HEK293T (cell line): ENCODE data around the gene HS3ST3A1.

Experiments used
- CTCF ChIA-PET: fragments of 350-600 bp; formaldehyde crosslinking; extraction: SDS; loops from one replicate; lab custom pipeline; 2021; ENCODE audit warnings: antibody characterized with exemption, inconsistent platforms; lab: Yijun Ruan, JAX
- POLR2A ChIA-PET: fragments of 350-600 bp; formaldehyde crosslinking; extraction: SDS; loops from one replicate; lab custom pipeline; 2020; ENCODE audit warnings: antibody characterized with exemption, inconsistent platforms; lab: Yijun Ruan, JAX
- DNase-seq: peaks from one replicate; pipeline ENCODE4 v3.0.0; 2012; ENCODE audit warnings: mixed read lengths; ENCODE audit errors: extremely low spot score
- ARNT ChIP-seq: fragments of 450-650 bp; IDR thresholded peaks from 2 replicates; pipeline ENCODE4 v1.6.1; 2017; ENCODE audit warnings: mild to moderate bottlenecking
- BHLHE40 ChIP-seq: fragments of 450-650 bp; IDR thresholded peaks from 2 replicates; pipeline ENCODE4 v1.6.1; 2016; ENCODE audit warnings: mild to moderate bottlenecking, moderate library complexity, borderline replicate concordance
- CTBP1 ChIP-seq: fragments of 450-650 bp; IDR thresholded peaks from 2 replicates; pipeline ENCODE4 v1.6.1; 2016; ENCODE audit warnings: borderline replicate concordance
- ELF4 ChIP-seq: fragments of 450-650 bp; IDR thresholded peaks from 2 replicates; pipeline ENCODE4 v1.6.1; 2017; ENCODE audit warnings: antibody characterized with exemption
- FOXA1 ChIP-seq: fragments of 450-650 bp; IDR thresholded peaks from 2 replicates; pipeline ENCODE4 v1.6.1; 2016; ENCODE audit warnings: mild to moderate bottlenecking
- FOXK2 ChIP-seq: fragments of 450-650 bp; IDR thresholded peaks from 2 replicates; pipeline ENCODE4 v1.6.1; 2016; ENCODE audit warnings: mild to moderate bottlenecking
- FOXM1 ChIP-seq: fragments of 450-650 bp; IDR thresholded peaks from 2 replicates; pipeline ENCODE4 v1.6.1; 2017; ENCODE audit warnings: mild to moderate bottlenecking, borderline replicate concordance
- HDGF ChIP-seq: fragments of 450-650 bp; IDR thresholded peaks from 2 replicates; pipeline ENCODE4 v1.6.1; 2017; ENCODE audit warnings: antibody characterized with exemption, borderline replicate concordance
- L3MBTL2 ChIP-seq: fragments of 450-650 bp; conservative IDR thresholded peaks from 2 replicates; pipeline ENCODE4 v1.6.1; 2016; ENCODE audit warnings: mild to moderate bottlenecking
- LEF1 ChIP-seq: fragments of 450-650 bp; IDR thresholded peaks from 2 replicates; pipeline ENCODE4 v1.6.1; 2017; ENCODE audit warnings: mild to moderate bottlenecking, borderline replicate concordance
- NFRKB ChIP-seq: fragments of 450-650 bp; IDR thresholded peaks from 2 replicates; pipeline ENCODE4 v1.6.1; 2016; ENCODE audit warnings: mild to moderate bottlenecking, moderate library complexity
- SP1 ChIP-seq: fragments of 450-650 bp; IDR thresholded peaks from 2 replicates; pipeline ENCODE4 v1.6.1; 2017
- SUZ12 ChIP-seq: fragments of 450-650 bp; IDR thresholded peaks from 2 replicates; pipeline ENCODE4 v1.6.1; 2016; ENCODE audit warnings: mild to moderate bottlenecking
- TARDBP ChIP-seq: fragments of 450-650 bp; IDR thresholded peaks from 2 replicates; pipeline ENCODE4 v1.6.1; 2016
- ZNF384 ChIP-seq: fragments of 450-650 bp; IDR thresholded peaks from 2 replicates; pipeline ENCODE4 v1.6.1; 2016
- TF ChIP-seq, protein P1 (sequence below): fragments of 450-650 bp; IDR thresholded peaks from 2 replicates; pipeline ENCODE4 v1.6.1; 2016

HS3ST3A1 gene

DNA sequence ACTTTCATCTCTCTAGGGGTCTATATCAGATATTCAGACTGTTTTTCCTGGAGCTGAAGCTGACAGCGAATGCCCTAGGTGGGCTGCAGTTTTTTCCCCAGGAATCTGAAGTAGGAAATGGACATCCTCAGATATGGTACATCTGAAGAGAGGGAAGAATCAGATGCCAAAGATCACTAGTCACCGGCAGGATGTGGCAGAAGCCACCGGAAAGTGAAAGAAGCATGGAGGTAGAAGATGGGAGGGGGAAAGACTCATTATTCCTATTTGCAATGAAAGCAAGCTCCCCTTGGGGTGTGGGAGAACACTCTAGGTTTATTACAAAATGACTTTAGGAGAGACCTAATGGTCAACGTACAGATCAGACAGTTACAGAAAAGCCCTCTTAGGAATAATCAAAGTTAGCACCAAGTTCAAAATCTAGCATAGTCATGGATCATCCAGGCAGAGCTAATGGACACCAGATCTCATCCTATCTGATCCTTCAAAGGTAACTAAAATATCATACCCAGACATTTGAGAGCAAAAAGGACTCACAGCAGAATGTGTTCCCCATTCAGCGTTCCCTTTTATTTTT, 110.7 kb downstream of the HS3ST3A1 start:
- TF ChIP-seq HDGF, result no peak
- TF ChIP-seq ELF4, result no peak
- no peak for TF ChIP-seq LEF1
- TF ChIP-seq, protein P1, sequence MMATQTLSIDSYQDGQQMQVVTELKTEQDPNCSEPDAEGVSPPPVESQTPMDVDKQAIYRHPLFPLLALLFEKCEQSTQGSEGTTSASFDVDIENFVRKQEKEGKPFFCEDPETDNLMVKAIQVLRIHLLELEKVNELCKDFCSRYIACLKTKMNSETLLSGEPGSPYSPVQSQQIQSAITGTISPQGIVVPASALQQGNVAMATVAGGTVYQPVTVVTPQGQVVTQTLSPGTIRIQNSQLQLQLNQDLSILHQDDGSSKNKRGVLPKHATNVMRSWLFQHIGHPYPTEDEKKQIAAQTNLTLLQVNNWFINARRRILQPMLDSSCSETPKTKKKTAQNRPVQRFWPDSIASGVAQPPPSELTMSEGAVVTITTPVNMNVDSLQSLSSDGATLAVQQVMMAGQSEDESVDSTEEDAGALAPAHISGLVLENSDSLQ, result no peak
- no peak for TF ChIP-seq BHLHE40
- no peak for DNase-seq
- ChIA-PET POLR2A (no interaction called here), CTCF (interaction anchor here (0.6 to 0.7 kb wide), 2 partner anchors 9 to 46 kb away, joined by 4 to 8 read pairs; no protein-coding TSS in a partner anchor)

DNA sequence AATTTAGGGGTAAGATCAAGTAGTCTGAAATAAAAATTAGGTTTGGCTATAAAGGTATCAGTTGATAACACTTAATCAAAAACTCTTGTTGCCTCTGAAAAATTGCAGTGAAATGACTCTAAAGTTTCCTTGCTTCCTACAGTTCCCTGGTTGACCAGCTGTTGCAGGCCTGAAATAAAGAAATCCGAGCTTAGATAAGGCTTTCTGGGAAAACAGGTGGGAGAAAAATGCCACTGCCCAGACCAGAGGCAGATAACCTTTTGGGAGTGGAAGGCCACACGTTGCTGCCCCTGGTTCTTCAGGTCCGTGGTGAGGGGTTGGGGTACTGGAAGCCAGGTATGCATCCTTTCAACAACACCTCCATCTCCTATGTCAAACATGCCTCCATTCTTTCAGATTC, 111.3 kb downstream of the HS3ST3A1 start:
- TF ChIP-seq SP1 (no peak), ARNT (no peak), CTBP1 (no peak), L3MBTL2 (no peak), ELF4 (no peak), FOXK2 (no peak), SUZ12 (no peak), BHLHE40 (no peak), FOXA1 (no peak)
- ChIA-PET CTCF (interaction anchor here (0.7 kb wide), 1 partner anchor 9 kb away, joined by 4 read pairs; no protein-coding TSS in a partner anchor), POLR2A (no interaction called here)
- DNase-seq, result no peak

GRCh38 chr17:13485327-13485726, 116.4 kb downstream of the HS3ST3A1 start:
- ChIA-PET POLR2A (no interaction called here), CTCF (interaction anchor here (0.5 kb wide), 1 partner anchor 140 kb away, joined by 3 read pairs; no protein-coding TSS in a partner anchor)
- DNase-seq, result no peak
- no peak for TF ChIP-seq HDGF
- TF ChIP-seq SP1, result no peak
- no peak for TF ChIP-seq SUZ12
- no peak for TF ChIP-seq TARDBP
- no peak for TF ChIP-seq FOXK2
- TF ChIP-seq, protein P1, result no peak
- TF ChIP-seq FOXM1, result no peak
- TF ChIP-seq ELF4, result no peak
- no peak for TF ChIP-seq CTBP1
- TF ChIP-seq ARNT, result no peak
- no peak for TF ChIP-seq ZNF384
- TF ChIP-seq FOXA1, result no peak
- no peak for TF ChIP-seq NFRKB
- no peak for TF ChIP-seq BHLHE40

- POLR2A ChIA-PET, result no interaction called here
- CTCF ChIA-PET, result no interaction called here
- no peak for DNase-seq
Measured at GRCh38 chr17:13484020-13484419, 117.7 kb downstream of the HS3ST3A1 start.

DNA sequence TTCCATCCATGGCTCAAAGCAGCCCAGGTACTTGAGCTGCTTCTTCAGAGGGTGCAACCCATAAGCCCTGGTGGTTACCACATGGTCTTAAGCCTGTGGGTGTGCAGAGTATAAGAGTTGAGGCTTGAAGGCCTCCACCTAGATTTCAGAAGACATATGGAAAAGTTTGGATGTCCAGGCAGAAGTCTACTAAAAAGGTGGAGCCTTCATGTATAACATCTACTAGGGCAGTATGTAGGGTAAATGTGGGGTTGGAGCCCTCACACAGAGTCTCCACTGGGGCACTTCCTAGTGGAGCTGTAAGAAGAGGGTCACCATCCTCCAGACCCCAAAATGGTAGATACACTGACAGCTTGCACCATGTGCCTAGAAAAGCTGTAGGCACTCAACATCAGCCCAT, 120.9 kb downstream of the HS3ST3A1 start:
- CTCF ChIA-PET, result no interaction called here

More at GRCh38 chr17:13484020-13484419, 117.7 kb downstream of the HS3ST3A1 start:
- TF ChIP-seq BHLHE40, result no peak
- no peak for TF ChIP-seq L3MBTL2
- TF ChIP-seq, protein P1, result no peak
- TF ChIP-seq FOXM1, result no peak
- no peak for TF ChIP-seq HDGF
- no peak for TF ChIP-seq FOXK2
- no peak for TF ChIP-seq TARDBP
- no peak for TF ChIP-seq CTBP1
- no peak for TF ChIP-seq ZNF384
- TF ChIP-seq ELF4, result no peak
- no peak for TF ChIP-seq SUZ12
- no peak for TF ChIP-seq ARNT
- no peak for TF ChIP-seq LEF1
- TF ChIP-seq SP1, result no peak
- TF ChIP-seq FOXA1, result no peak

More for the DNA sequence above, 120.9 kb downstream of the HS3ST3A1 start:
- POLR2A ChIA-PET, result no interaction called here
- DNase-seq, result no peak
- TF ChIP-seq ZNF384 (no peak), FOXM1 (no peak), ARNT (no peak), LEF1 (no peak), HDGF (no peak), FOXA1 (no peak), BHLHE40 (no peak), L3MBTL2 (no peak), SP1 (no peak), TARDBP (no peak), FOXK2 (no peak), NFRKB (no peak), CTBP1 (no peak), SUZ12 (no peak)
- TF ChIP-seq, protein P1, result no peak
